K562 (cell line): ENCODE data around the gene DCLK1. TPM values are rescaled to one million over a fixed set of nuclear protein-coding genes. Genes with fewer than 3 reads are reported as not detected.

Experiments used
- ATAC-seq: fragments of 200-7000 bp; cut with Tn5 transposase; 3 replicates; pipeline ENCODE4 v1.9.1; 2020; ENCODE audit warnings: moderate library complexity
- BruUV-seq: library from RNA; stranded (reverse); fragments of 400-500 nt; replicated peaks from 2 replicates; lab custom pipeline; 2021; lab: Mats Ljungman, UMichigan
- CTCF ChIA-PET: fragments of 300-600 bp; formaldehyde crosslinking; extraction: SDS; loops from one replicate; lab custom pipeline; 2021; ENCODE audit warnings: low intra/inter-chr PET ratio; lab: Yijun Ruan, JAX
- POLR2A ChIA-PET: fragments of 300-600, 350-650 bp; sonication (Branson Sonifier 250); formaldehyde crosslinking; extraction: SDS; loops from one replicate; lab custom pipeline; 2021; ENCODE audit warnings: antibody characterized with exemption, inconsistent platforms; lab: Yijun Ruan, JAX
- DNase-seq, 4 experiments: peaks; one replicate each; pipeline versions ENCODE4 v3.0.0 to v3.0.0-alpha.2; 2011 to 2018; ENCODE audit warnings: low spot score in 3 of 4, mixed read lengths in 3 of 4; ENCODE audit errors: extremely low read depth in 1 of 4
- FAIRE-seq: peaks from 2 replicates; lab custom pipeline; 2011; peaks lifted over from hg19 to GRCh38; lab: Jason Lieb, UNC
- H2AFZ ChIP-seq: 2 replicates; pipeline ENCODE4 v1.6.0; 2011; ENCODE audit warnings: low read depth, low read length, control low read depth, inconsistent platforms
- H3K27ac ChIP-seq: fragments of 200-600 bp; 3 replicates; pipeline ENCODE4 v1.8.0; 2011; ENCODE audit warnings: low read depth, mild to moderate bottlenecking, control low read depth, inconsistent platforms, low read length, moderate library complexity, mixed read lengths; ENCODE audit errors: extremely low read depth
- H3K27me3 ChIP-seq, 2 experiments: fragments of 300-600 bp in 1 of 2; 2 replicates in 1 of 2; 3 replicates in 1 of 2; pipeline versions ENCODE4 v1.6.0 to v1.8.0; 2011; ENCODE audit warnings: inconsistent platforms in 2 of 2, low read length in 2 of 2, mild to moderate bottlenecking in 1 of 2, mixed read lengths in 1 of 2, moderate library complexity in 1 of 2; ENCODE audit not compliant: control insufficient read depth in 2 of 2, insufficient read depth in 2 of 2
- H3K36me3 ChIP-seq: fragments of 300-600 bp; 3 replicates; pipeline ENCODE4 v1.8.0; 2011; ENCODE audit warnings: mild to moderate bottlenecking, low read length, inconsistent platforms; ENCODE audit not compliant: control insufficient read depth, insufficient read depth
- H3K4me1 ChIP-seq, 2 experiments: fragments of 200-600 bp in 1 of 2; replicated peaks in 1 of 2; 2 replicates in 1 of 2; 3 replicates in 1 of 2; pipeline versions ENCODE4 v1.5.1 to v1.8.0; 2011; ENCODE audit warnings: inconsistent platforms in 2 of 2, low read length in 2 of 2, mild to moderate bottlenecking in 1 of 2, mixed read lengths in 1 of 2, moderate library complexity in 1 of 2; ENCODE audit not compliant: control insufficient read depth in 2 of 2, insufficient read depth in 2 of 2
- H3K4me2 ChIP-seq: 2 replicates; pipeline ENCODE4 v1.6.1; 2011; ENCODE audit warnings: low read length, control low read depth, inconsistent platforms, mixed read lengths; ENCODE audit not compliant: insufficient read depth
- H3K4me3 ChIP-seq: fragments of 200-600 bp; sonication (generic), shearing (Covaris generic); 2 replicates; pipeline ENCODE4 v1.5.1; 2016; ENCODE audit warnings: control low read depth, inconsistent platforms
- H3K79me2 ChIP-seq: fragments of 200-600 bp; 3 replicates; pipeline ENCODE4 v1.8.0; 2011; ENCODE audit warnings: low read length, inconsistent platforms; ENCODE audit not compliant: control insufficient read depth, insufficient read depth
- H3K9ac ChIP-seq, 2 experiments: 2 replicates each; pipeline versions ENCODE4 v1.6.0 to v1.6.1; 2011; ENCODE audit warnings: low read depth in 2 of 2, low read length in 2 of 2, control low read depth in 1 of 2, inconsistent platforms in 1 of 2, mild to moderate bottlenecking in 1 of 2, mixed read lengths in 1 of 2; ENCODE audit not compliant: insufficient read depth in 1 of 2
- H3K9me1 ChIP-seq: one replicate; pipeline ENCODE4 v1.6.0; 2011; ENCODE audit warnings: inconsistent platforms, mild to moderate bottlenecking, low read length, moderate library complexity; ENCODE audit not compliant: control insufficient read depth, insufficient read depth
- H3K9me3 ChIP-seq: replicated peaks from 2 replicates; pipeline ENCODE4 v1.5.1; 2011; ENCODE audit warnings: low read depth, low read length, inconsistent platforms; ENCODE audit not compliant: control insufficient read depth, insufficient read depth
- H4K20me1 ChIP-seq: replicated peaks from 2 replicates; pipeline ENCODE4 v1.6.1; 2011; ENCODE audit warnings: low read length, inconsistent platforms, mixed read lengths; ENCODE audit not compliant: control insufficient read depth, insufficient read depth
- GATAD2B ChIP-seq: fragments of 450-650 bp; IDR thresholded peaks from 2 replicates; pipeline ENCODE4 v1.6.1; 2017; ENCODE audit warnings: mild to moderate bottlenecking, borderline replicate concordance
- GMEB1 ChIP-seq: fragments of 250-450 bp; sonication (Bioruptor Pico); IDR thresholded peaks from 2 replicates; pipeline ENCODE4 v1.4.0; 2020; ENCODE audit warnings: mild to moderate bottlenecking
- MXI1 ChIP-seq: IDR thresholded peaks from 2 replicates; pipeline ENCODE4 v1.6.1; 2011; ENCODE audit warnings: low read depth, mild to moderate bottlenecking, improper control_type of control experiment, low read length
- NFATC3 ChIP-seq: fragments of 450-650 bp; IDR thresholded peaks from 2 replicates; pipeline ENCODE4 v1.6.1; 2017; ENCODE audit warnings: mild to moderate bottlenecking
- NFXL1 ChIP-seq: fragments of 450-650 bp; formaldehyde crosslinking; IDR thresholded peaks from 2 replicates; pipeline ENCODE4 v1.4.0; 2021; ENCODE audit warnings: mild to moderate bottlenecking
- POLR3A ChIP-seq: IDR thresholded peaks from 2 replicates; pipeline ENCODE4 v1.6.1; 2011; ENCODE audit warnings: borderline replicate concordance, mild to moderate bottlenecking, moderate library complexity; ENCODE audit not compliant: insufficient read length, insufficient read depth; ENCODE audit errors: extremely low read depth
- RBM17 ChIP-seq: fragments of 200-400 bp; formaldehyde crosslinking; IDR thresholded peaks from 2 replicates; pipeline ENCODE4 v1.6.1; 2017; ENCODE audit warnings: low read depth, mild to moderate bottlenecking, low read length, borderline replicate concordance
- WHSC1 ChIP-seq: IDR thresholded peaks from one replicate; pipeline ENCODE4 v1.6.1; 2012; ENCODE audit warnings: low read length, control low read depth, inconsistent platforms
- ZNF395 ChIP-seq: fragments of 200-800 bp; sonication (Bioruptor generic); IDR thresholded peaks from 2 replicates; pipeline ENCODE4 v1.6.1; 2017; ENCODE audit warnings: missing genetic modification characterization, missing compliant biosample characterization
- ZNF449 ChIP-seq: fragments of 250-450 bp; sonication (Bioruptor Pico); IDR thresholded peaks from 2 replicates; pipeline ENCODE4 v1.8.0; 2022; ENCODE audit warnings: moderate library complexity, mild to moderate bottlenecking, inconsistent platforms
- ZNF512 ChIP-seq: IDR thresholded peaks from 2 replicates; pipeline ENCODE4 v1.6.1; 2016; ENCODE audit warnings: missing genetic modification characterization, missing compliant biosample characterization
- ZNF766 ChIP-seq: fragments of 200-800 bp; sonication (Bioruptor generic); conservative IDR thresholded peaks from 2 replicates; pipeline ENCODE4 v1.6.1; 2016; ENCODE audit warnings: missing genetic modification characterization, missing compliant biosample characterization
- WGBS: fragments of 100-300 bp; shearing (Covaris generic); methylation state at CpG from one replicate; pipeline ENCODE4 v1.1.6; 2016; ENCODE audit warnings: low coverage, mixed read lengths; ENCODE audit not compliant: insufficient coverage; ENCODE audit errors: missing lambda C conversion rate; 5-methylcytosine and 5-hydroxymethylcytosine counted together
- in situ Hi-C: fragments of 300-500 bp; cut with MboI; formaldehyde crosslinking; loops from 4 replicates; pipeline ENCODE4 v1.15.0; 2018; ENCODE audit warnings: inconsistent platforms, mixed read lengths
- intact Hi-C: fragments of 100-400 bp; cut with micrococcal nuclease; formaldehyde crosslinking; loops from 2 replicates; pipeline ENCODE4 v1.14.2; 2022
- polyA plus RNA-seq, 8 experiments: library from polyadenylated mRNA; depleted of rRNA in 4 of 8; stranded (reverse) in 5 of 8; unstranded in 3 of 8; fragments of >200 nt; fragmentation: Nextera tagmentation in 2 of 8; fragmentation: Illumina TruSeq in 1 of 8; extraction: Ambion mirVana in 2 of 8; extraction: Trizol in 1 of 8; gene quantifications; 2 replicates each; pipeline versions ENCODE4 v1.2.1 to v1.2.3, GENCODE V29; 2011 to 2014; ENCODE audit warnings: inconsistent platforms in 1 of 8, missing spikeins in 1 of 8
- total RNA-seq, 7 experiments: library from RNA; depleted of rRNA in 6 of 7; stranded (reverse); fragments of >200 nt in 6 of 7; fragmentation: Illumina TruSeq in 2 of 7; extraction: Trizol in 2 of 7; gene quantifications; 2 replicates each; pipeline versions ENCODE4 v1.2.1 to v1.2.3, GENCODE V29; 2011 to 2021; ENCODE audit warnings: low replicate concordance in 1 of 7

DCLK1 gene
- total and polyA plus RNA-seq, 9 of the 15 experiments (the other 6 are each of a cell fraction or from before 2014, with no cell fraction given), result 0.07 TPM; not detected in 8

GRCh38 chr13:35874704-35875103 lies 256.5 kb downstream of the DCLK1 start:
- H3K9me3 ChIP-seq, result no peaks in the 10 kb centered on the region
- intact Hi-C loops (no loop called here), in situ Hi-C loops (no loop called here)
- WGBS, result under 1% methylated on average over 11 of the region's 11 CpGs
- no peak for ATAC-seq
- TF ChIP-seq NFXL1, result no peak
- no peak for TF ChIP-seq MXI1
- TF ChIP-seq ZNF395, result no peak
- no peak for TF ChIP-seq ZNF766
- no peak for TF ChIP-seq POLR3A
- TF ChIP-seq ZNF449 (CRISPR knock-in tag), result no peak
- TF ChIP-seq NFATC3, result no peak
- TF ChIP-seq GATAD2B, result no peak
- no peak for TF ChIP-seq WHSC1
- TF ChIP-seq ZNF512 (tag), result no peak
- TF ChIP-seq GMEB1 (CRISPR knock-in tag), result no peak
- no peak for TF ChIP-seq RBM17
- no peak overlapping the region for H3K4me2 ChIP-seq
- H3K9ac ChIP-seq, result no peak overlapping the region
- H3K79me2 ChIP-seq, result no peaks in the 10 kb centered on the region
- no peak overlapping the region for H2AFZ ChIP-seq
- BruUV-seq, result no TSS peak
- no peaks in the 10 kb centered on the region for H3K36me3 ChIP-seq
- no peak overlapping the region for H3K27ac ChIP-seq
- H3K9me1 ChIP-seq, result no peaks in the 10 kb centered on the region
- DNase-seq, result no peak
- no peaks in the 10 kb centered on the region for H4K20me1 ChIP-seq
- CTCF ChIA-PET, result no interaction called here
- POLR2A ChIA-PET, result no interaction called here
- no peak for FAIRE-seq
- no peaks in the 10 kb centered on the region for H3K4me1 ChIP-seq
- H3K27me3 ChIP-seq, result no peaks in the 10 kb centered on the region
- no peak overlapping the region for H3K4me3 ChIP-seq
